GM21381 (cell line): ENCODE results near the gene IL16.
"Not testable (repeated sequence)": the region's sequence is repeated elsewhere in the genome, so short reads cannot be mapped to it uniquely, and the experiment has no call there.

Experiments
- ATAC-seq: cut with Tn5 transposase; IDR thresholded peaks from one replicate; pipeline ENCODE4 v1.9.1; 2021; ENCODE audit warnings: mild to moderate bottlenecking, moderate library complexity; ENCODE audit not compliant: unreplicated experiment

IL16 gene

DNA sequence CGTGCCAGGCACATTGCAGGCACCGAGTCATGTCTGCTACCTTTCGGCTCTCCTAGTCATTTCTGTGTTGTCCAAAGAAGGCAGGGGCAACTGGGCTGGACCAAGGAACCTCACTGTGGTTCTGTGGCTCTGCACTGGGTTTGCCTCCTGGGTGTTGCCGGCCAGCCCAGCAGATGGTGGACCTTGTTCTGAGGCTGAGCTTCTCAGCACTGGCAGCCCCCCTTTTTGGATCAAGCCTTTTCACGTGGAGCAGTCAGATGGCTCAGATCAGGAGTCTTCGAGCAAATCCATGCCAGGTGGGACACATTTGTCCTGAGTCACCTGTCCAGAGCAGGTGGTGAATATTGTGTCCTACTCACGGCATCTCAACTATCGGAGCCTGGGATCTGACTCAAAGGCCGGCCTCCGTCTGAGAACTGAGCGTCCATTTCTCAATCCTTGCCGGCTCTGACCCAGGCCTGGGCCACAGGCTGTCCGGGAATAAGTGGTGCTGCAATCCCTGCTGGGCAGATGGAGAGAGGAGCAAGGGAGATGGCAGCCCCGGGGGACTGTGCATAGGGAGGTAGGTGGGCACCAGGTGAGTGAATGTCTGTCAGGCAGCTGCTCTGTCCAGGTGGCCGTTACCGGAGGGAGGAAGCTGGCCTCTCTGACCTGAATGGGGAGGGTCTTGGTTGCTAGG lies at the start of gene IL16:
TSS of gene IL16 (plus strand) at position 304 of the 679 bp plus-strand sequence. CDS start 28,521 bp downstream, outside the sequence.
- no peak for ATAC-seq

GRCh38 chr15:81151389-81151788 lies 45.3 kb upstream of the IL16 start:
- ATAC-seq, result no peak

DNA sequence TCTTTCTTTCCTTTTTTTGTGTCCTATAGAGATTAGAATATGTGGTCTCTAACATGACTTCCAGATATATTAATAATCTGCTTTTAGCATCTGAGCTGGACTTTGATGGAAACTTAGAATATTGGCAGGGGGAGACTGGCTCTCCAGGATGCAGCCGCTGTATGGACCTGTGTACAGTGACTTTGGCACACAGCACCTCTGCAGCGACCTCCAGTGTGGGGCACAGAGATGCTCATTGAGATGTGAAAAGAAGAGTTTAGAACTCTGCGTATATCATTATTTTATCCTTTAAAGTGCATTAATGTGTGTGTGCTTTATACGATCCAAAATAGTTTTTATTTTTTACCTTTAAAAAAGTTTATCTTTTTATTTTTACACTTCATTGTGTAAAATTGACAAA lies 44.3 kb upstream of the IL16 start:
- ATAC-seq, result no peak

- ATAC-seq, result no peak
Measured at GRCh38 chr15:81152799-81153198, 43.9 kb upstream of the IL16 start.

- no peak for ATAC-seq
Measured at GRCh38 chr15:81155375-81156218, 41.1 kb upstream of the IL16 start.

GRCh38 chr15:81156324-81156723 lies 40.4 kb upstream of the IL16 start:
- ATAC-seq, result no peak

- ATAC-seq, result no peak
Measured at GRCh38 chr15:81157195-81157938, 39.3 kb upstream of the IL16 start.

DNA sequence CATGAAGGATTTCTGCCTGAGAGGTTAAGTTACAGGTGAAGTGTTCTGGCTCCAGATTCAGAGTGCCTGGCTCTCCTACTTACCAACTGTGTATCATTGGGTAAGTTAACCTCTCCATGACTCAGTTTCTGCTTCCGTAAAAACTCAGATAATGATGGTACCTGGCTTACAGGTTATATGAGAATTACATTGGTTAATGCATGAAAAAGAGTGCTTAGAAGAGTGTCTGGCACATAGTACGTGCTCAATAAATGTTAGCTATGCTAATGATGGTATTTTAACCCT lies 38.8 kb upstream of the IL16 start:
- no peak for ATAC-seq

- not testable (repeated sequence) for ATAC-seq
Measured at GRCh38 chr15:81158561-81158960, 38.1 kb upstream of the IL16 start.

- ATAC-seq, result no peak
Measured at GRCh38 chr15:81160312-81161159, 36.1 kb upstream of the IL16 start.

GRCh38 chr15:81161160-81161673 lies 35.5 kb upstream of the IL16 start:
- ATAC-seq, result no peak

- ATAC-seq, result no peak
Measured at GRCh38 chr15:81161851-81162250, 34.8 kb upstream of the IL16 start.

DNA sequence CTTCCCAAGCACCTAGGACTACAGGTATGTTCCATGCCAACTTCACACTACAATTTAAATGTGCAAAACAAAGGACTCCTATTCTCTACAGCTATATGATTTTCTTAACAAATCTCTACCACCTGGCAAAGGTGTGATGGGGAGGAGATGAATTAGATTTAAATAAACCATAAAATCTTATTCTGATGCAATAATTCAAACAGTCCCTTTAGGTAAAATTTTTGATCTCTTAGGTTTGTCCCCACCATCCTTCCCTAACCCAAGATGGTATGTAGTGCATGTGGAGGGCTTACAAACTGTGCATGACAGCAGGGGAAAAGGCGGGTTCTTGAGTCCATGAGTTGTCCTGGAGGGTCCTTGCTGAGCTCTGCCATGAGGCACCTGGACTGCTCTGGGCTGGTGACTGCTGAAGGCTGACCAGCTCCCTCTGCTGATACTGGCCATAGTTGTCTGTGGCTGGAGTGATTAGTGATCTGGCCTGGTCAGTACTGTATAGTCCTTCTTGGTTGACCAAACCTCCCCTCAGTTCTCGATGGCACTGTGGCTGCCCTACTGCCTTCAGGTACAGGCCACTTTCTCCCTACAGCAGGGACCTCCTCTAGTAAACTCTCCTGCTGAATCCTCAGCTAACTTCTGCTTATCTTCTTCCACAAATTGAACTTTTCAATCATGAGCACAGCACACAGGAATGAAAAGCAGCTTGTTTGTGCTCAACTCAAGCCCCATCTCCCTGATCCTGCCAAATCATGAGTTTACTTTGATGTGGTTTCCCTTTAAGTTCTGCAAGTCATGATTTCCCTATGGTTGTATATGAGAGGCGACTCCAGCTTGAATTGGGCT lies 32.5 kb upstream of the IL16 start:
- no peak for ATAC-seq

GRCh38 chr15:81165535-81165934 lies 31.1 kb upstream of the IL16 start:
- ATAC-seq, result no peak

DNA sequence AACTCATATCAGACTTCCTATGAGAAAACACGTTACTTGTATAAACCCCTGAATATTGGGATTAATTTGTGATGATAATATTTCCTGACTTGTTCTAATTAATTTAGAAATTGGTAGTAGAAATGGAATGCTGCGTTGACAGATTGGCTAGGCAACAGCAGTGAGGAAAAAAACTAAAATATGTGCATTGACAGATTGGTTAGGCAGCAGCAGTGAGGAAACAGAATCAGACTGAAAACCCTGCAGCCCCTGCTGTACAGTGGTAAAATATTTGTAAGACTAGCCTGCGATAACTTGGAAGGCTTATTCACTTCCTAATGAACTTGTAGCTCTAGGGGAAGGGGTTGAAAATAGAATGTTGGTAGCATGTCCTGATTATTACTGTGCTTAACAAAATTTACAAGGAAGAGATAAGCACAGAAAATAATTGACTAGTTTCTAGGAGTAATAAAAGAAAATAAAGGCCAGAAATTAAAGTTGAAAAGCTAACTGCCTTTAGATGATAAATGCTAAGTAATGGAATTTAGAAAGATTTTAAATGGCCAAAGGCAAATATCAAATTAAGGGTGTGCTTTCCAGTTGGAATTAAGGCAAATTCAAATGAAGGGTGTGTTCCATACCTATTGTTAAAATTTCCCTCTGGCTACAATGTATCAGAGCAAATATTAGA lies 29.9 kb upstream of the IL16 start:
- ATAC-seq, result no peak

DNA sequence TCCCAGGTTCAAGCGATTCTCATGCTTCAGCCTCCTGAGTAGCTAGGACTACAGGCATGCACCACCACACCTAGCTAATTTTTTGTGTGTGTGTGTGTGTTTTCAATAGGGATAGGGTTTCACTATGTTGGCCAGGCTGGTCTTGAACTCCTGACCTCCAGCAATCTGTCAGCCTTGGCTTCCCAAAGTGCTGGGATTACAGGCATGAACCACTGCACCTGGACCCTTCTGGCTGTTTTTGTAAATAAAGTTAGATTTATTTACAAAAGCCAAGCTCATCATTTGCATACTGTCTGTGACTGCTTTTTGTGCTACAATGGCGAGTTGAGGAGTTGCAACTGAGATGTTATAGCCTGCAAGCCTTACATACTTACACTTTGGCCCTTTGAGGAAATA lies 28.6 kb upstream of the IL16 start:
- no peak for ATAC-seq

DNA sequence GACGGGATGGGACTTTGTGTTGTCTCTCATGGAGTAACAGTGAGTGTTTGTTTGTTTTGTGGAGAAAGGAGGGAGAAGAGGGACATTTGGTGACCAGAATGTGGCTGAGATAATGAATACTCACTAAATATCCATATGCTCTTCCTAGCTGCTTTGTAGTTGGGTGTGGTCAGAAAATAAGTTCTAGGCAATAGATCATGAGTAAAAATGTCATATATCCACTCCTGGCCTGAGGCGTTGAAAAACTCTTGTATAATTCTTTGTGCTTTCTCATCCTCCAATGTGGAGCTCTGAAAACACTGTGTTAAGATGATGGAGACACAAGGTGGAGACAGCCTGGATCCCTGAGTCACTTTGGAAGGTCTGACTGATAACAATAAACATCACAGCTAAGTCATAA lies 28.0 kb upstream of the IL16 start:
- no peak for ATAC-seq

DNA sequence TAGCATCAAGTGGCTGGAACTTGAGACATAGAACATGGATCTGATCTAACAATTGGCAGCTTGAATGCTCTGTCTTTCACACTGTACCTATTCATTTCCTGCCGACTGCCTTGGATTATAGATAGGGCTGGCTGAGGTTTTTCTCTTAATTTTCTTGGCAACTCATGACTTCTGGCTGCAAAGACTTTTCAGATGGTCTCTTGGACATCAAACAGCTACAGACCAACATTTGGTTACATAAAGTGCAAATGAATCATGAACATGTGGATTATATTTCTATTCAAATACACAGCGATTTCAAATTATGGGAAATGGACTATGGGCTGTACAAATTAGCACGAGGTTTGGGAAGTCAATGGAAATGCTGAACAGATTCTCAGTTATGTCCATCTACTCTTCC lies 26.2 kb upstream of the IL16 start:
- ATAC-seq, result no peak

- no peak for ATAC-seq
Measured at GRCh38 chr15:81171286-81171685, 25.4 kb upstream of the IL16 start.
